ELF-1 (cell line): ENCODE results near the gene TCF7.

Experiments
- DNase-seq: peaks from one replicate; pipeline ENCODE4 v3.0.0-alpha.2; 2016; ENCODE audit warnings: low read depth, low spot score

Gene TCF7

DNA sequence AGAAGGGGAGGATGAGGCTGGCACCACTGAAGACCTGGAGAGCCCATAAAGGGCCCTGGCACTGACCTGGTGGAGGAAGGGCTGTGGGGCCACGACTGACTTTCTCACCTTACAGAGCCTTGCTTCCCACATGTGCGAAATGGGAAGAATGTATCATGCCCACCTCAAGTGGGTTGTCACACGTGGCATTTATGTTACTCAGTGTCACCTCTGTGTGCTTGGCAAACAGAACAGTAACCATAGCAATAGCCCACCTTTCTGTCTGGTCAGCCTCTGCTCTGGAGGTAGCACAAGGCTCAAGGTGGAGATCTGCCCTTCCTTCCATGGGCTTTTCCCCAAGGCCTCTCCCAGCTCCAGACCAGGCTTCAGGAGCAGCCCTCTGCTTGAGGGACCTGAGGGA is 16.7 kb downstream of the TCF7 start:
- no peak for DNase-seq

DNA sequence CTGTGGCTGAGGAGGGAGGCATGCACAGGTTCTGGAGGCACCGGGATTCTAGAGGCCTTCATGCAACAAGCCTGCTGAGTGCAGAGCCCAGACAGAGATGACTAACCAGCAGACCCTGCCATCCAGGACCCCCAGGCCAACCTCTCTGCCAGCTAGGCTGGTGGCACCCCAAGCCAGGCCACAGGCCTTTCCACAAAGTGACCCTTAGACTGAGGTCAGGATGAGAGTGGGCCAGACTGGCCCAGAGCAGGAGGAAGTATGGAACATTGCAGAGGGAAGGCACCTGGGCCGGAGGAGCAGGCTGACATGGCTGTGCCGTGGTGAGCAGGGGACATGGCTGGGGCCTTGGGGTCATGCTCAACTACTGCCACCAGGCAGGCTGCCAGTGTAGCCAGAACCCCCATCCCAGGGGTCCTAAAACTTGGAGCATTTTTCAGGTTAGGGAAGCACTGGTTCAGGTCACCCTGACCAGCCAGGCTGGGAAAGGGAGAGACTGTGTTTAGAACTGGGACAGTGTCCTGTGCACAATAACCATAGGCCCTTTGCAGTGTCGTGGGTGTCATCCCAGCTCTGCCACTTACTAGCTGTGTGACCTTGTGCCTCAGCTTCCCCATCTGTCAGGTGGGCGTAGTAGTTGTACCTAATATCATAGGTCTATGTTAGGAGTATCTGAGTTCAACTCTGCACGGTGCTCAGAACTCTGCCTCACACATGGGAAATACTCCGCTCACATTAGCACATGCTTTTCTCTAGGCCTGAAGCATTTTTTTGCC is 17.3 kb downstream of the TCF7 start:
- DNase-seq: no peak

GRCh38 chr5:134132372-134133187 is 18.1 kb downstream of the TCF7 start:
- DNase-seq: no peak

- no peak for DNase-seq
Measured at GRCh38 chr5:134133188-134133994, 18.9 kb downstream of the TCF7 start.

- DNase-seq: peak; percentile 69
Measured at GRCh38 chr5:134133995-134134541, 19.6 kb downstream of the TCF7 start.

GRCh38 chr5:134135091-134135655 is 20.7 kb downstream of the TCF7 start:
- no peak for DNase-seq

DNA sequence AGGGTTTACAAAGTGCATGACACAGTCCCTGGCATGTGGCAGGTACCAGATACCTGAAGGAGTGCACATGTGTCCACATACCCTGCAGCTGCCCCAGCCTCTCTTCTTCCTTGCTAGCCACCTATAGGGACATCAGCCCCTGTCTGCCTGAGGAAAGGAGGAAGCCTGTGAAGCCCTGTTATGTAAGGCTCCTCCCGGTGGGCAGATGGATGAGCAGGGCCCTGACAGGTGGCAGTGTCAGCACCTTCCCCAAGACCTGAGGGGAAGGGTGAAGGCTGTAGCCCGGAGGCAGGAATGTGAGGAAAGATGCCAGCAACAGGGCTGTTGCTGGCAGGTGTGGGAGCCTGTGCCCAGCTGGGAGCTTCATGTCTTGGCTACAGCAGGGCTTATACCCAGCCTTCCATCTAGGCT is 21.7 kb downstream of the TCF7 start:
- peak; percentile 27 for DNase-seq

- DNase-seq: no peak
Measured at GRCh38 chr5:134136771-134137170, 22.3 kb downstream of the TCF7 start.

GRCh38 chr5:134138416-134139376 is 24.2 kb downstream of the TCF7 start:
- DNase-seq: no peak

DNA sequence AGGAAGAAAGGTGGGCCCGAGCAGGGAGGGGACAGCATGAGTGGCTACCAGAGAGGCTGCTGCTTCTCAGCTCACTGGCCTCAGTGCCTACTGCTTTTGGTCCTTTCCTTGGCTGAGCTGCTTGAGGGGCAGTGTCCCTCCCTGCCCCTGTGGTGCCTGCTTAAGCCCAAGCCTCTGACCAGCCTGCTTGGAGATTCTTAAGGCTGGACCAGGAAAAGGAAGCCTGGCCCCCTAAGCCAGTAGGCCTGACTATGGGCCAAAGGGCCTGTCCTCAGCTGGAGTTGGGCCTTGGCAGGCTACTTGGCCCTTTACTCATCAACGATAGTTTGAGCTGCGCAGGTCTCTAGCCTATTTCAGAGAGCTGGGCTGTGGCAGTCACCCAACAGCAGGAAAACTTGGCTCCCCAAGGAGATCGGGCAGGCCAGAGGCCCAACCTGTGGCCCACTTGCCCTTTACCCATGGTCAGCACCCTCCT is 24.9 kb downstream of the TCF7 start:
- no peak for DNase-seq

DNA sequence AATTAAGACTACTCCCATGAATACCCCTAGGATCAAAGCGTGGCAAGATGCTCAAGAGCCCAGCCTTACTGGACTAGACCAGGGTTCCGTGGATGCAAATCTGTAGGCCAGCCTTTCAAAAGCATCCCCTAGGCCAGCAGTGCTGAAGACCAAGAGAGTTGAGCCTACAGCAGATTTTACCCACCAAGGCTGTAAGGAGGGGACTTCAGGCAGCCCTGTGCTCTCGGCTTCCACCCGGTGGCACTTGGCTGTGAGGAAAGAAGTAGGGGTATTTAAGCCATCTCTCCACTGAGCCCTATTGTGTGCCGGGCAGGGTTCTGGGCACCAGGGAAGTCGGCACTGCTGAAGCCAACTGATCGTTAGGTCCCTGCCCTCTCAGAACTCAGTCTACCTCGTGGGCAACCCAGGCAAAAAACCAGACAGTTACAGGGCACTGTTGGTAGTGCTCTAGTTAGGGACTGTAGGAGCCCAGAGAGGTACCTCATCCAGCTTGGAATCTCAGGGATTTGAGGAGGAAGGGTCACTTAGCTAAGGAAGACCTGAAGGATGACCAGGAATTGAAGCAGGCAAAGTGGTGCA is 25.5 kb downstream of the TCF7 start:
- DNase-seq: no peak

DNA sequence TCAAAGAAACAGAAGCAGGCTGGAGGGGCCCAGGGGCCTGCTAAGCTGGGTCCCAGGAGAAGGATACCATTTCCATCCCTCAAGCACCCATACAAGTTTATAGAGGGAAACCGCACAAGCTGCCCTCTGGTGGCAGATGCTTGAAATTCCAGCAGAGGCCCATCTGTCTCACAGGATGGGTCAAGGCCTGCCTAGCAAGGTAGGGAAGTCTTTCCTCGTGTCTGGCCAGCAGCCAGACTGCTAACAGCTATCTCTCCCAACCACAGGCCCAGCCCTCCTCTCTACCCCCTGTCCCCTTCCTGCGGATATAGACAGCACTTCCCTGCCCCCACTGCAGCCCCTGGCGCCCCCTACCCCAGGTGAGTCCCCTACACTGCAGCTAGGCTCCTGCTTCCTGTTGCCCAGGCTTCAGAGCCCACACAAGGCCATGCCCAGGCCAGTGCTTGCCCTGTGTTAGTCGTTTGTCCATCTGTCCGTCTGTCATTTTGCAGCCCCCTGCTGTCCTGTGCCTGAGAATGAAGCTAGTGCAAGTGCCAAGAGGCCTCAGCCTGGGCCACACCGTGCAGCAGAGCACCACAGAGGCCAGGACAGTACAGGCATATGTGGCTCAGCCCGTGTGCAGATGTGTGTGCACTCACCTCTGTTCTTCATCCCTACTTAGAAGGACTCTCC is 26.2 kb downstream of the TCF7 start:
- DNase-seq: peak; percentile 90

DNA sequence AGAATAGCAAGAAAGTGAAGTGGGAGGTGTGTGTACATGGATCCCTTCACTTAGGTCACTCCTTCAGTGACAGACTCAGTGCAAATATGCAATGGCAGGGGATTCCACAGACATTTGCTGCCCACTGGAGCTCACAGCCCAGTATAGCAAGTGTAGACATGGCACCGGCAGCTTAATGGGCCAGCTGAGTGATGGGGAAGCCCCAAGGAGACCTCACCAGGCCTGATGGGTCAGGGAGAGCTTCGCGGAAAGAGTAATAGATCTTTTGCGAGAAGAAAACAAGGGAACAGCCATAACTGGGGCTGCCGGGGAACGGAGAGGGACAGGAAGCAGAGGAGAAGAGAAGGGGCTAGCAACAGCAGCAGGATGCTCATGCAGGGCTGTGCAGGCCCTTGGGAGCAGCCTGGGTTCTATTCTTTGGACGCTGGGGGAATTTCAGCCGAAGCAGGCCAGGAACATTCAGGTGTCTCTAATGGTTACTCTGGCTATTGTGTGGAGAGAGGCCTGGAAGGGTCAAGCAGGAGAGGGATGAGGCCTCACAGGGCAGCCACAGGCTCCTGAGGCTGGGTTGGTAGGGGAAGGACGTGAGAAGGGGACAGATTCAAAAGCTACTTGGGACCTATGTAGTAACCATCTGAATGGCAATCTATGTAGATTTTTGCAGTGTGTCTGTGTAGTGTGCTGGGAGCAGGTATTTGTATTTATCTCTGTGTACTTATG is 27.0 kb downstream of the TCF7 start:
- no peak for DNase-seq

DNA sequence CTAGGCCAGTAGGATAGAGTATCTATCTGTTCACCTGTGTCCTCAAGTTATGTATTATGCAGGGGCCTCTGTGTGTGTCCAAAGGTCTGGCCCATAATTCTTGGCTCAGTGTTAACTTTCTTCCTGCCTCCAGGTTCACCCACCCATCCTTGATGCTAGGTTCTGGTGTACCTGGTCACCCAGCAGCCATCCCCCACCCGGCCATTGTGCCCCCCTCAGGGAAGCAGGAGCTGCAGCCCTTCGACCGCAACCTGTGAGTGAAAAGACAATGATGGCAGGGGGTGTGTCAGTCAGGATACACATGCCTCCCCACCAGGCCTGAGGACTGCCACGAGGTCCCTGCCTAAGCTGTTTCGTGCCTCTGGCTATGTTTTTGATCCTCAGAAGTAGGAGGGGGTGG is 27.6 kb downstream of the TCF7 start:
- DNase-seq: no peak

GRCh38 chr5:134142806-134143205 is 28.3 kb downstream of the TCF7 start:
- no peak for DNase-seq

DNA sequence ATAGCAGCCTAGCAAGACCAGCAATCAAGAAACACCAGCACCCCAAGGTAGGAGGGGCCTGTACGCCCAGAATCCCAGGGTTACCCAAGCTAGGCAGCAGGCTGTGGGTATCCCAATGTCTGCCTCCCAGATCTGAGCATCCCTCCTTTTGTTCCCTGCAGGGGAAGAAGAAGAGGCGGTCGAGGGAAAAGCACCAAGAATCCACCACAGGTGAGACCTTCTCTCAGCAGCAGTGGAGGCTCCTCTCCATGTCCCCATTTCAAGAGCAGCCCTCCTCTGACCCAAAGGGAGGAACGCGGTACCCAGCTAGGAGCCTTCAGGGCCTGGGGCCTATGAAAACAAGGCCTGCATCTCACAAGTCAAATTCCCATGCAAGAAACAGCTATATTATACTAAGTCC is 28.9 kb downstream of the TCF7 start:
- DNase-seq: no peak

DNA sequence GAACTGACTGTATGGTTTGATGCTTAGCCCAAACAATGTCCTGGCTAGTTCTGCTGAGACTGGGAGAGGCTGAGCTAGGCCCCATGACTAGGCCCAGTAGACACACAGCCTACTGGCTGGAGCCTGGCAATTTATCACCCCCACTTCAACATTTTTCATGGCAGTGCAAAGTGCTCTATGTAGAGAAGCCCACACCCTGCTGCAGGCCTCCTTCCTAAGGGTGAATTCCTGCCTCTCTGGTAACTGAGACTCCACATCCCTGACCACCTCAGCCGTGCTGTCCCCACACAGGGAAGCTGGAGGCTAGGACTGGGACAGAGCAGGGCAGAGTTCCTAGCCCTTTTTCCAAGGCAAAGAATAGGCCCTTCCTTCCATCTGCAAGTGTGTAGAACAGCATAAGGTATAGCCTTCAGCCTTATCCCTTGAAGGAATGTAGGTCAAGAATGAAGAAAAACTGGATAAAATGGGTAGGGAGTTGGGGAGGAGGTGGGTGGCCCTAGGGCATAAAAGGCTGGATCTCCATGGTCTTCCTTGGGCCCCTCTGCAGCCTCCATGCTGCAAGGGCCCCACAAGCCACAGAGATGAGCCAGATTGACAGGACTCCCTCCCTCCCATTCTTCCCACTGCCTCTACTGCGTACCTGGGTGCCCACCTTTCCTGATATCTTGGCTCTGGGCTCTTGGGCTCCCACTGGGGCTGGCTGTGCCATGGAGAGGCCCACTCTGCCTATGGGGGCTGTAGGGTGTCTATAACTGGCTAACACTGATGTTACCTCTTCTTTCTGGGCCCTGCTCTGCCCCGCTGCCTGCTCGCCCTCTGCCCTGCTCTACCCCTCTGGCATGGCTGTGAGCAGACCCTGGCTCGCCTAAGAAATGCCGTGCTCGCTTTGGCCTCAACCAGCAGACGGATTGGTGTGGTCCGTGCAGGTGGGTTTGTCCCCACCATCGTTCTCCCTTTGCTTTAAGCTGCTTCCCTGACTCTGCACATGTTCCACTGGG is 29.8 kb downstream of the TCF7 start:
- DNase-seq: peak; percentile 68
